ENCODE data around the gene PRDM1. TPM values are rescaled to one million over a fixed set of nuclear protein-coding genes. Genes with fewer than 3 reads are reported as not detected.

PRDM1 gene
- total and polyA plus RNA-seq, 8 donors, result 5.5 to 11.1 (median 8.8) TPM

GRCh38 chr6:106045077-106045476 is 41.1 kb upstream of the PRDM1 start:
- H3K4me3 ChIP-seq, result no peak overlapping the region
- no peaks in the 10 kb centered on the region for H3K9me3 ChIP-seq
- H3K4me1 ChIP-seq, result no peaks in the 10 kb centered on the region
- intact Hi-C loops (cut with DNase I), result no loop called here
- no peak overlapping the region for H3K27ac ChIP-seq
- no peak for ATAC-seq
- no peak for DNase-seq
- H3K27me3 ChIP-seq, result no peaks in the 10 kb centered on the region
- TF ChIP-seq CTCF (IDR thresholded peaks at IDR 0.05), result no peak
- H3K36me3 ChIP-seq, result no peaks in the 10 kb centered on the region

DNA sequence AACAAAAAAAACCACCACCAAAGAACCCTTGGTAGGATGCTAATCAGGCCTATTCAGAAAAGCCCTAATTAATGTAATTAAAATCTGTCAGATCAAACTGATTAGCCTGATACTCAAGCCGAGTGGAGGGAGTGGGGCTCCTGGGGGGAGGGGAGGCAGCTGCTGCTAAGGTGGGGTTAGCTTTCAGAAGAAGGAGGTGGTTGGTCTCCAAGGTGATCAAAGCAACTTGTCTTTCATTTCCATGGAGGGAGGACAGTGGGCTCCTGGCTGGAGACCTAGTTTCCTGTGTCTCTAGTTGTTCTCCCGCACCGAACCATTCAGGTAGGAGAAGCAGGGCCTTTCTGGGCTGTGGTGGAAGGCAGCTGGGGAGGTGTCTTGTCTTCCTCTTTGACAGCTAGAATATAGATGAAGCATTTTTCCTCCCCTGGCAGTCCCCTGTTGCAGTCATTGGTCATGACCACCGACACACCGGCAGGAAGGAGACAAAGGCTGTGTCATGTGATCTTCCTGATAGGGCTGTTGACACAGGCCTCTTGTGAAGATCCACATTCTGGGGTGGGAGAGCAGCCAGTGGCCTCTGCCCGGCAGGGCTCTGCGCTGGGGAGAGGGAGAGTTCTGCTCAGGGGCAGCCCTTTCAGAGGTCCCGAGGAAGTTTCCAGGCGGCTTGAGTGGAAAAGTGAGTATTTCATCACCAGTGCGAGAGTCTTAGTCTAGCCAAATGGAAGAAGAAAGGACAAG is 39.9 kb upstream of the PRDM1 start:
- Histone ChIP-seq H3K4me3 (no peak overlapping the region), H3K27ac (no peak overlapping the region), H3K9me3 (no peaks in the 10 kb centered on the region), H3K4me1 (no peaks in the 10 kb centered on the region), H3K36me3 (no peaks in the 10 kb centered on the region), H3K27me3 (no peaks in the 10 kb centered on the region)
- TF ChIP-seq CTCF (IDR thresholded peaks at IDR 0.05), result no peak
- intact Hi-C loops (cut with DNase I), result no loop called here
- DNase-seq (peak in 1 of 4 donors; percentile 59), ATAC-seq (no peak)

GRCh38 chr6:106046854-106047200 is 39.3 kb upstream of the PRDM1 start:
- TF ChIP-seq CTCF (IDR thresholded peaks at IDR 0.05), result no peak
- no peak for ATAC-seq
- intact Hi-C loops (cut with DNase I), result no loop called here

GRCh38 chr6:106048336-106048735 is 37.8 kb upstream of the PRDM1 start:
- Histone ChIP-seq H3K9me3 (no peaks in the 10 kb centered on the region), H3K36me3 (no peaks in the 10 kb centered on the region), H3K4me1 (no peaks in the 10 kb centered on the region), H3K27me3 (no peaks in the 10 kb centered on the region), H3K27ac (no peak overlapping the region), H3K4me3 (no peak overlapping the region)
- no peak for ATAC-seq
- TF ChIP-seq CTCF (IDR thresholded peaks at IDR 0.05), result no peak
- intact Hi-C loops (cut with DNase I), result no loop called here
- DNase-seq, result no peak

More at GRCh38 chr6:106046854-106047200, 39.3 kb upstream of the PRDM1 start:
- H3K27me3 ChIP-seq, result no peaks in the 10 kb centered on the region
- no peak overlapping the region for H3K27ac ChIP-seq
- H3K4me1 ChIP-seq, result no peaks in the 10 kb centered on the region
- H3K36me3 ChIP-seq, result no peaks in the 10 kb centered on the region
- DNase-seq, result no peak
- no peak overlapping the region for H3K4me3 ChIP-seq
- no peaks in the 10 kb centered on the region for H3K9me3 ChIP-seq

GRCh38 chr6:106050538-106050937 is 35.6 kb upstream of the PRDM1 start:
- Histone ChIP-seq H3K4me3 (no peak overlapping the region), H3K9me3 (no peaks in the 10 kb centered on the region), H3K4me1 (peaks cover 0 to 2% of the 10 kb centered on the region in 2 donors), H3K27me3 (no peaks in the 10 kb centered on the region), H3K27ac (no peak overlapping the region), H3K36me3 (no peaks in the 10 kb centered on the region)
- ATAC-seq (no peak), DNase-seq (no peak)
- intact Hi-C loops (cut with DNase I), result no loop called here
- no peak for TF ChIP-seq CTCF (IDR thresholded peaks at IDR 0.05)

Data from left lung (tissue), 10 donors.